Measurements from ENCODE around the gene CDH23. TPM values are rescaled to one million over a fixed set of nuclear protein-coding genes. Genes with fewer than 3 reads are reported as not detected.

The CDH23 gene
- total RNA-seq, 6 donors from 2014 or later: 4.7 to 29.3 (median 10.4) TPM

GRCh38 chr10:71406878-71407277 lies 10.2 kb downstream of the CDH23 start:
- Histone ChIP-seq H3K36me3 (no peaks in the 10 kb centered on the region), H3K4me1 (no peaks in the 10 kb centered on the region), H3K4me3 (no peak overlapping the region), H3K9me3 (peaks cover 0 to 6% (median 4%) of the 10 kb centered on the region in 4 donors), H3K27ac (no peak overlapping the region), H3K27me3 (no peaks in the 10 kb centered on the region)
- ATAC-seq (ENCODE audit: low FRiP score in 2 of 2) (no peak), DNase-seq (peak in 1 of 2 donors; percentile 3)
- WGBS, 2 donors: 80 to 81% methylated on average over 3 of the region's 3 CpGs
- TF ChIP-seq, protein P1, sequence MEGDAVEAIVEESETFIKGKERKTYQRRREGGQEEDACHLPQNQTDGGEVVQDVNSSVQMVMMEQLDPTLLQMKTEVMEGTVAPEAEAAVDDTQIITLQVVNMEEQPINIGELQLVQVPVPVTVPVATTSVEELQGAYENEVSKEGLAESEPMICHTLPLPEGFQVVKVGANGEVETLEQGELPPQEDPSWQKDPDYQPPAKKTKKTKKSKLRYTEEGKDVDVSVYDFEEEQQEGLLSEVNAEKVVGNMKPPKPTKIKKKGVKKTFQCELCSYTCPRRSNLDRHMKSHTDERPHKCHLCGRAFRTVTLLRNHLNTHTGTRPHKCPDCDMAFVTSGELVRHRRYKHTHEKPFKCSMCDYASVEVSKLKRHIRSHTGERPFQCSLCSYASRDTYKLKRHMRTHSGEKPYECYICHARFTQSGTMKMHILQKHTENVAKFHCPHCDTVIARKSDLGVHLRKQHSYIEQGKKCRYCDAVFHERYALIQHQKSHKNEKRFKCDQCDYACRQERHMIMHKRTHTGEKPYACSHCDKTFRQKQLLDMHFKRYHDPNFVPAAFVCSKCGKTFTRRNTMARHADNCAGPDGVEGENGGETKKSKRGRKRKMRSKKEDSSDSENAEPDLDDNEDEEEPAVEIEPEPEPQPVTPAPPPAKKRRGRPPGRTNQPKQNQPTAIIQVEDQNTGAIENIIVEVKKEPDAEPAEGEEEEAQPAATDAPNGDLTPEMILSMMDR (IDR thresholded peaks at IDR 0.05): no peak
- TF ChIP-seq POLR2A (IDR thresholded peaks at IDR 0.05): no peak
- TF ChIP-seq EP300 (IDR thresholded peaks at IDR 0.05): no peak
- TF ChIP-seq POLR2AphosphoS5 (IDR thresholded peaks at IDR 0.05): no peak

- Histone ChIP-seq H3K27ac (no peak overlapping the region), H3K4me3 (no peak overlapping the region), H3K27me3 (no peaks in the 10 kb centered on the region), H3K36me3 (no peaks in the 10 kb centered on the region), H3K4me1 (no peaks in the 10 kb centered on the region), H3K9me3 (peaks cover 0 to 6% (median 4%) of the 10 kb centered on the region in 4 donors)
- 73 to 83% methylated on average over 5 to 9 of the region's 9 CpGs for WGBS, 2 donors
- ATAC-seq (ENCODE audit: low FRiP score in 2 of 2): no peak
- TF ChIP-seq POLR2AphosphoS5 (IDR thresholded peaks at IDR 0.05) (no peak), POLR2A (IDR thresholded peaks at IDR 0.05) (no peak), EP300 (IDR thresholded peaks at IDR 0.05) (no peak)
- TF ChIP-seq, protein P1 (IDR thresholded peaks at IDR 0.05): no peak
- DNase-seq: peak in 1 of 2 donors; percentile 6
Measured at GRCh38 chr10:71408436-71409225, 11.9 kb downstream of the CDH23 start.

DNA sequence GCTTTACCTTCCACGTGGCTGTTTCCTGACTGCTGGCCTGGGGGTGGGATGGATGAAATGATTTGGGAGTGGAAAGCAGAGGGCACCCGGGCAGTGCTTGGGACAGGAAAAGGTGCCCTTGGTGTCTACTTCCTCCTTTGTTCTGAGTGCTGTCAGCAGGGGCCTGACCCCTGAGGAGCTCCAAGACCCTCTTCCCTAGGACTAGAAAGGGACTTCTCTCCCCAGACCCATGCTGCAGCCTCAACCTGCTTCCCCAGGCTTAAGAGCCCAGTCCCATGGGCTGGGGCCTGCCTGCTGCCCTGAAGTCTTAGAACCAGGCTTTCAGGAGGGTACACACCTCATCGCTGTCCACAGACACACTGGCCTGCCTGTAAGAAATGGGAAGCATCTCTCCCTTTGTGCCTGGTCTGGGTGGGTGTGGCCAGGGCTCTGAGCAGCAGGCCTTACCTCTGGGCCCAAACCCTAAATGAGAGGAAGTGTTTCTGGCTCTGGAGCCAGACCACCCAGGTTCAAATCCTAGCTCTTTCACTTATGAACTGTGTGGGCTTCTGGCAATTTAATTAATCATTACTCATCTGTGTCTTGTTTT lies 12.9 kb downstream of the CDH23 start:
- 49 to 63% methylated on average over 3 of the region's 3 CpGs for WGBS, 2 donors

GRCh38 chr10:71413581-71413980 lies 16.9 kb downstream of the CDH23 start:
- DNase-seq (peak in 1 of 2 donors; percentile 6), ATAC-seq (ENCODE audit: low FRiP score in 2 of 2) (no peak)
- Histone ChIP-seq H3K27me3 (no peaks in the 10 kb centered on the region), H3K36me3 (no peaks in the 10 kb centered on the region), H3K4me1 (no peaks in the 10 kb centered on the region), H3K4me3 (no peak overlapping the region), H3K27ac (no peak overlapping the region), H3K9me3 (peaks cover 0 to 6% (median 4%) of the 10 kb centered on the region in 4 donors)
- TF ChIP-seq POLR2A (IDR thresholded peaks at IDR 0.05): no peak
- TF ChIP-seq POLR2AphosphoS5 (IDR thresholded peaks at IDR 0.05): no peak
- TF ChIP-seq, protein P1 (IDR thresholded peaks at IDR 0.05): no peak
- no peak for TF ChIP-seq EP300 (IDR thresholded peaks at IDR 0.05)

More for the DNA sequence above, 12.9 kb downstream of the CDH23 start:
- no peak for TF ChIP-seq POLR2A (IDR thresholded peaks at IDR 0.05)
- TF ChIP-seq, protein P1 (IDR thresholded peaks at IDR 0.05): no peak
- TF ChIP-seq EP300 (IDR thresholded peaks at IDR 0.05): no peak
- no peak for TF ChIP-seq POLR2AphosphoS5 (IDR thresholded peaks at IDR 0.05)
- no peak for ATAC-seq (ENCODE audit: low FRiP score in 2 of 2)
- H3K36me3 ChIP-seq: no peaks in the 10 kb centered on the region
- no peak overlapping the region for H3K4me3 ChIP-seq
- H3K27ac ChIP-seq: no peak overlapping the region
- peaks cover 0 to 6% (median 4%) of the 10 kb centered on the region in 4 donors for H3K9me3 ChIP-seq
- no peaks in the 10 kb centered on the region for H3K4me1 ChIP-seq
- no peaks in the 10 kb centered on the region for H3K27me3 ChIP-seq
- peak in 1 of 2 donors; percentile 3 for DNase-seq

All from upper lobe of left lung (tissue), 6 donors.